SK-N-SH (cell line): ENCODE data around the gene NISCH. TPM values are rescaled to one million over a fixed set of nuclear protein-coding genes. Genes with fewer than 3 reads are reported as not detected.

ENCODE experiments used
- CTCF ChIA-PET: fragments of 300-600, 350-600 bp; formaldehyde crosslinking; extraction: SDS; loops from one replicate; lab custom pipeline; 2021; lab: Yijun Ruan, JAX
- POLR2A ChIA-PET: fragments of 350-600 bp; sonication (Branson Sonifier 250); formaldehyde crosslinking; extraction: SDS; loops from one replicate; lab custom pipeline; 2020; ENCODE audit warnings: antibody characterized with exemption, inconsistent platforms; lab: Yijun Ruan, JAX
- DNase-seq: peaks from one replicate; pipeline ENCODE4 v3.0.0; 2012
- H2AFZ ChIP-seq: fragments of 200-600 bp; sonication (generic); 2 replicates; pipeline ENCODE4 v1.8.1; 2016; ENCODE audit warnings: antibody characterized with exemption, mild to moderate bottlenecking, low read depth
- H3F3A ChIP-seq: fragments of 200-600 bp; sonication (generic); replicated peaks from 2 replicates; pipeline ENCODE3; 2016; ENCODE audit warnings: antibody characterized with exemption, mild to moderate bottlenecking; ENCODE audit not compliant: insufficient read depth
- H3K27ac ChIP-seq, 2 experiments: fragments of 200-500 bp in 1 of 2; fragments of 200-600 bp in 1 of 2; sonication (Bioruptor generic) in 1 of 2; sonication (generic), shearing (Covaris generic) in 1 of 2; 2 replicates each; pipeline versions ENCODE4 v1.5.1 to v1.6.1; 2014 to 2016; ENCODE audit warnings: low read depth in 2 of 2, inconsistent platforms in 1 of 2, low read length in 1 of 2, mild to moderate bottlenecking in 1 of 2, mixed read lengths in 1 of 2
- H3K27me3 ChIP-seq: fragments of 200-600 bp; sonication (generic), shearing (Covaris generic); 2 replicates; pipeline ENCODE4 v1.6.1; 2016; ENCODE audit warnings: mixed run types; ENCODE audit not compliant: insufficient read depth
- H3K36me3 ChIP-seq, 2 experiments: fragments of 200-500 bp in 1 of 2; fragments of 200-600 bp in 1 of 2; sonication (Bioruptor generic) in 1 of 2; sonication (generic) in 1 of 2; replicated peaks in 1 of 2; 2 replicates each; pipeline versions ENCODE3 to v1.5.1; 2014 to 2016; ENCODE audit warnings: low read length in 1 of 2, mild to moderate bottlenecking in 1 of 2; ENCODE audit not compliant: insufficient read depth in 2 of 2, control insufficient read depth in 1 of 2
- H3K4me1 ChIP-seq, 2 experiments: fragments of 200-500 bp in 1 of 2; fragments of 200-600 bp in 1 of 2; sonication (Bioruptor generic) in 1 of 2; sonication (generic), shearing (Covaris generic) in 1 of 2; 2 replicates each; pipeline versions ENCODE4 v1.5.1 to v1.6.1; 2014 to 2016; ENCODE audit warnings: low read depth in 1 of 2, low read length in 1 of 2, mixed run types in 1 of 2; ENCODE audit not compliant: insufficient read depth in 2 of 2, control insufficient read depth in 1 of 2
- H3K4me2 ChIP-seq: fragments of 200-600 bp; sonication (generic), shearing (Covaris generic); 2 replicates; pipeline ENCODE4 v1.6.1; 2017; ENCODE audit warnings: mixed run types
- H3K4me3 ChIP-seq, 2 experiments: fragments of 200-500 bp in 1 of 2; fragments of 200-600 bp in 1 of 2; sonication (Bioruptor generic) in 1 of 2; sonication (generic), shearing (Covaris generic) in 1 of 2; 2 replicates each; pipeline versions ENCODE4 v1.5.1 to v1.8.1; 2014 to 2016; ENCODE audit warnings: low read depth in 2 of 2, inconsistent platforms in 1 of 2, low read length in 1 of 2, mild to moderate bottlenecking in 1 of 2, mixed read lengths in 1 of 2, moderate library complexity in 1 of 2
- H3K79me2 ChIP-seq: fragments of 200-600 bp; sonication (generic); 2 replicates; pipeline ENCODE4 v1.8.1; 2017; ENCODE audit warnings: mild to moderate bottlenecking; ENCODE audit not compliant: insufficient read depth
- H3K9ac ChIP-seq: fragments of 200-600 bp; sonication (generic); 2 replicates; pipeline ENCODE4 v1.6.1; 2017; ENCODE audit warnings: mixed run types
- H3K9me2 ChIP-seq: fragments of 200-600 bp; sonication (generic); 2 replicates; pipeline ENCODE4 v1.6.1; 2017; ENCODE audit warnings: mixed run types
- H3K9me3 ChIP-seq: fragments of 200-600 bp; sonication (generic); 2 replicates; pipeline ENCODE4 v1.6.1; 2017; ENCODE audit warnings: mixed run types, mild to moderate bottlenecking, moderate library complexity
- H4K20me1 ChIP-seq: fragments of 200-600 bp; sonication (generic); 2 replicates; pipeline ENCODE4 v1.6.1; 2017; ENCODE audit warnings: mild to moderate bottlenecking, mixed run types; ENCODE audit not compliant: insufficient read depth
- ELF1 ChIP-seq: IDR thresholded peaks from 2 replicates; pipeline ENCODE4 v1.4.0; 2012
- EZH2phosphoT487 ChIP-seq: fragments of 200-600 bp; sonication (generic); IDR thresholded peaks from 2 replicates; pipeline ENCODE4 v1.6.1; 2017; ENCODE audit warnings: low read depth, mixed run types, mild to moderate bottlenecking, antibody characterized with exemption, moderate library complexity, borderline replicate concordance
- GABPA ChIP-seq: IDR thresholded peaks from 2 replicates; pipeline ENCODE4 v1.4.0; 2012; ENCODE audit warnings: low read depth, mild to moderate bottlenecking
- JUND ChIP-seq: IDR thresholded peaks from 2 replicates; pipeline ENCODE4 v1.4.0; 2012
- MXI1 ChIP-seq: IDR thresholded peaks from 2 replicates; pipeline ENCODE4 v1.6.1; 2012; ENCODE audit warnings: mild to moderate bottlenecking, low read depth, low read length, improper control_type of control experiment
- NFIC ChIP-seq: IDR thresholded peaks from 2 replicates; pipeline ENCODE4 v1.4.0; 2012; ENCODE audit warnings: borderline replicate concordance
- POLR2AphosphoS5 ChIP-seq: IDR thresholded peaks from 2 replicates; pipeline ENCODE4 v1.6.1; 2012; ENCODE audit warnings: low read depth, low read length
- RCOR1 ChIP-seq: fragments of 150-350 bp; IDR thresholded peaks from 2 replicates; pipeline ENCODE4 v1.6.1; 2017; ENCODE audit warnings: antibody characterized with exemption, low read length
- RFX5 ChIP-seq: IDR thresholded peaks from 2 replicates; pipeline ENCODE4 v1.6.1; 2012; ENCODE audit warnings: mild to moderate bottlenecking, improper control_type of control experiment, low read length
- SMC3 ChIP-seq: IDR thresholded peaks from 2 replicates; pipeline ENCODE4 v1.6.1; 2012; ENCODE audit warnings: low read depth, low read length, improper control_type of control experiment
- WGBS: methylation state at CpG from one replicate; pipeline ENCODE4 v1.1.6; 2017; ENCODE audit warnings: low lambda C conversion rate; 5-methylcytosine and 5-hydroxymethylcytosine counted together
- polyA plus RNA-seq, 3 experiments: library from polyadenylated mRNA; depleted of rRNA; stranded (reverse); fragments of >200 nt; gene quantifications; 2 replicates each; pipeline ENCODE4 v1.2.3, GENCODE V29; 2012
- TF ChIP-seq, protein P1 (sequence below): IDR thresholded peaks from 2 replicates; pipeline ENCODE4 v1.4.0; 2012; ENCODE audit warnings: low read depth, borderline replicate concordance
- TF ChIP-seq, protein P2 (sequence below): fragments of 150-350 bp; IDR thresholded peaks from 2 replicates; pipeline ENCODE4 v1.6.1; 2017; ENCODE audit warnings: antibody characterized with exemption, low read length, low read depth, borderline replicate concordance
- TF ChIP-seq, protein P3 (sequence below): IDR thresholded peaks from 2 replicates; pipeline ENCODE4 v1.6.1; 2012; ENCODE audit warnings: mild to moderate bottlenecking, low read depth, low read length, moderate library complexity
- TF ChIP-seq, protein P4 (sequence below): fragments of 200-600 bp; sonication (generic); IDR thresholded peaks from 2 replicates; pipeline ENCODE4 v1.6.1; 2017; ENCODE audit warnings: antibody characterized with exemption, mild to moderate bottlenecking, moderate library complexity

The NISCH gene
- polyA plus RNA-seq, 1 of the 3 experiments (the other 2 are of a cell fraction), result 77.5 TPM

DNA sequence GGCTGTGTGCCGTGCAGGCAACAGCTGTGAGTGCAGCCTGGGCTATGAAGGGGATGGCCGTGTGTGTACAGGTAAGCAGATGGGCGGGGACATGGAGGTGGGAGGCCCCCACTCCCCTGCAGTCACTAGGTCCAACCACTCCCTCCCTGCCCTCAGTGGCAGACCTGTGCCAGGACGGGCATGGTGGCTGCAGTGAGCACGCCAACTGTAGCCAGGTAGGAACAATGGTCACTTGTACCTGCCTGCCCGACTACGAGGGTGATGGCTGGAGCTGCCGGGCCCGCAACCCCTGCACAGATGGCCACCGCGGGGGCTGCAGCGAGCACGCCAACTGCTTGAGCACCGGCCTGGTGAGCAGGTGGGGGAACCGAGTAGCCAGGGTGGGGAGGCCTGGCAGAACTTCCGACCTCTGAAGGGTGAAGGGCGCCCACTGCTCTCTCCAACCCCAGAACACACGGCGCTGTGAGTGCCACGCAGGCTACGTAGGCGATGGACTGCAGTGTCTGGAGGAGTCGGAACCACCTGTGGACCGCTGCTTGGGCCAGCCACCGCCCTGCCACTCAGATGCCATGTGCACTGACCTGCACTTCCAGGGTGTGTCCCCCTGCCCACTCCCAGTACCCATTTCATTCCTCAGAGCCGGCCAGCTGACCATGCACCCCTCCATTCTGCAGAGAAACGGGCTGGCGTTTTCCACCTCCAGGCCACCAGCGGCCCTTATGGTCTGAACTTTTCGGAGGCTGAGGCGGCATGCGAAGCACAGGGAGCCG is 66.7 kb downstream of the NISCH start:
- 94% methylated on average over 11 of the region's 33 CpGs for WGBS
- H3F3A ChIP-seq, result no peaks in the 10 kb centered on the region
- H3K4me1 ChIP-seq, result peaks cover 0 to 28% of the 10 kb centered on the region in 2 experiments; a peak in 1 of 4 replicates
- no peak overlapping the region for H3K4me2 ChIP-seq
- no peaks in the 10 kb centered on the region for H4K20me1 ChIP-seq
- no peaks in the 10 kb centered on the region for H3K27me3 ChIP-seq
- no peaks in the 10 kb centered on the region for H3K9me3 ChIP-seq
- no peak for DNase-seq
- TF ChIP-seq GABPA, result no peak
- TF ChIP-seq, protein P1, sequence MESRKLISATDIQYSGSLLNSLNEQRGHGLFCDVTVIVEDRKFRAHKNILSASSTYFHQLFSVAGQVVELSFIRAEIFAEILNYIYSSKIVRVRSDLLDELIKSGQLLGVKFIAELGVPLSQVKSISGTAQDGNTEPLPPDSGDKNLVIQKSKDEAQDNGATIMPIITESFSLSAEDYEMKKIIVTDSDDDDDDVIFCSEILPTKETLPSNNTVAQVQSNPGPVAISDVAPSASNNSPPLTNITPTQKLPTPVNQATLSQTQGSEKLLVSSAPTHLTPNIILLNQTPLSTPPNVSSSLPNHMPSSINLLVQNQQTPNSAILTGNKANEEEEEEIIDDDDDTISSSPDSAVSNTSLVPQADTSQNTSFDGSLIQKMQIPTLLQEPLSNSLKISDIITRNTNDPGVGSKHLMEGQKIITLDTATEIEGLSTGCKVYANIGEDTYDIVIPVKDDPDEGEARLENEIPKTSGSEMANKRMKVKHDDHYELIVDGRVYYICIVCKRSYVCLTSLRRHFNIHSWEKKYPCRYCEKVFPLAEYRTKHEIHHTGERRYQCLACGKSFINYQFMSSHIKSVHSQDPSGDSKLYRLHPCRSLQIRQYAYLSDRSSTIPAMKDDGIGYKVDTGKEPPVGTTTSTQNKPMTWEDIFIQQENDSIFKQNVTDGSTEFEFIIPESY, result no peak
- no peak for TF ChIP-seq NFIC
- no peak for TF ChIP-seq JUND
- no peak for TF ChIP-seq MXI1
- TF ChIP-seq SMC3, result no peak
- no peak for TF ChIP-seq RCOR1
- TF ChIP-seq ELF1, result no peak
- TF ChIP-seq, protein P2, sequence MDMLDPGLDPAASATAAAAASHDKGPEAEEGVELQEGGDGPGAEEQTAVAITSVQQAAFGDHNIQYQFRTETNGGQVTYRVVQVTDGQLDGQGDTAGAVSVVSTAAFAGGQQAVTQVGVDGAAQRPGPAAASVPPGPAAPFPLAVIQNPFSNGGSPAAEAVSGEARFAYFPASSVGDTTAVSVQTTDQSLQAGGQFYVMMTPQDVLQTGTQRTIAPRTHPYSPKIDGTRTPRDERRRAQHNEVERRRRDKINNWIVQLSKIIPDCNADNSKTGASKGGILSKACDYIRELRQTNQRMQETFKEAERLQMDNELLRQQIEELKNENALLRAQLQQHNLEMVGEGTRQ, result no peak
- no peak overlapping the region for H3K9ac ChIP-seq
- POLR2A ChIA-PET, result no interaction called here
- peaks cover 4 to 28% of the 10 kb centered on the region in 2 experiments for H3K36me3 ChIP-seq
- no peak overlapping the region for H2AFZ ChIP-seq
- H3K9me2 ChIP-seq, result no peaks in the 10 kb centered on the region
- H3K79me2 ChIP-seq, result no peaks in the 10 kb centered on the region
- H3K4me3 ChIP-seq, result no peak overlapping the region
- CTCF ChIA-PET, result interaction anchor here (1.6 kb wide), 1 partner anchor 50 kb away, joined by 7 read pairs; no protein-coding TSS in a partner anchor
- H3K27ac ChIP-seq, result no peak overlapping the region

DNA sequence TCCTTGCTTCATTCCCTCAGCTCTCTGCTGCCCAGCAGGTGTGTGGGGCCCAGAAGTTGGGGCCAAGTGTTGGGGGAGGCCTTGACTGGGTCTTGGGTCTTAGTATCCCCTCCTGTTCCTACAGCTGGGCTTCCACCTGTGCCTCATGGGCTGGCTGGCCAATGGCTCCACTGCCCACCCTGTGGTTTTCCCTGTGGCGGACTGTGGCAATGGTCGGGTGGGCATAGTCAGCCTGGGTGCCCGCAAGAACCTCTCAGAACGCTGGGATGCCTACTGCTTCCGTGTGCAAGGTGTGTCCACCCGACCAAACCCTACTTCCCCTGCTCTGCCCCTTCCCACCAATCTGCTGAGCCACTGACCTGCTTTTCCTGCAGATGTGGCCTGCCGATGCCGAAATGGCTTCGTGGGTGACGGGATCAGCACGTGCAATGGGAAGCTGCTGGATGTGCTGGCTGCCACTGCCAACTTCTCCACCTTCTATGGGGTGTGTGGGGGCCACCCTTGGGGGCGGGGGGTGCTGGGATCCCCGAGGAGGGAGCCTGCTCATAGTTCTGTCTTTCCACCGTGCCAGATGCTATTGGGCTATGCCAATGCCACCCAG is 67.3 kb downstream of the NISCH start:
- 94% methylated on average over 7 of the region's 14 CpGs for WGBS
- Histone ChIP-seq H3K36me3 (peaks cover 9 to 34% of the 10 kb centered on the region in 2 experiments), H3K4me1 (peaks cover 0 to 33% of the 10 kb centered on the region in 2 experiments; a peak in 1 of 4 replicates), H3K27ac (no peak overlapping the region), H3K9me2 (no peaks in the 10 kb centered on the region), H4K20me1 (no peaks in the 10 kb centered on the region), H3K27me3 (no peaks in the 10 kb centered on the region), H3K9ac (no peak overlapping the region), H3F3A (no peaks in the 10 kb centered on the region), H3K79me2 (no peaks in the 10 kb centered on the region), H2AFZ (no peak overlapping the region), H3K4me3 (no peak overlapping the region), H3K4me2 (no peak overlapping the region), H3K9me3 (no peaks in the 10 kb centered on the region)
- no peak for DNase-seq
- POLR2A ChIA-PET, result no interaction called here
- CTCF ChIA-PET, result interaction anchor here (1.6 kb wide), 1 partner anchor 51 kb away, joined by 7 read pairs; no protein-coding TSS in a partner anchor
- TF ChIP-seq, protein P3, sequence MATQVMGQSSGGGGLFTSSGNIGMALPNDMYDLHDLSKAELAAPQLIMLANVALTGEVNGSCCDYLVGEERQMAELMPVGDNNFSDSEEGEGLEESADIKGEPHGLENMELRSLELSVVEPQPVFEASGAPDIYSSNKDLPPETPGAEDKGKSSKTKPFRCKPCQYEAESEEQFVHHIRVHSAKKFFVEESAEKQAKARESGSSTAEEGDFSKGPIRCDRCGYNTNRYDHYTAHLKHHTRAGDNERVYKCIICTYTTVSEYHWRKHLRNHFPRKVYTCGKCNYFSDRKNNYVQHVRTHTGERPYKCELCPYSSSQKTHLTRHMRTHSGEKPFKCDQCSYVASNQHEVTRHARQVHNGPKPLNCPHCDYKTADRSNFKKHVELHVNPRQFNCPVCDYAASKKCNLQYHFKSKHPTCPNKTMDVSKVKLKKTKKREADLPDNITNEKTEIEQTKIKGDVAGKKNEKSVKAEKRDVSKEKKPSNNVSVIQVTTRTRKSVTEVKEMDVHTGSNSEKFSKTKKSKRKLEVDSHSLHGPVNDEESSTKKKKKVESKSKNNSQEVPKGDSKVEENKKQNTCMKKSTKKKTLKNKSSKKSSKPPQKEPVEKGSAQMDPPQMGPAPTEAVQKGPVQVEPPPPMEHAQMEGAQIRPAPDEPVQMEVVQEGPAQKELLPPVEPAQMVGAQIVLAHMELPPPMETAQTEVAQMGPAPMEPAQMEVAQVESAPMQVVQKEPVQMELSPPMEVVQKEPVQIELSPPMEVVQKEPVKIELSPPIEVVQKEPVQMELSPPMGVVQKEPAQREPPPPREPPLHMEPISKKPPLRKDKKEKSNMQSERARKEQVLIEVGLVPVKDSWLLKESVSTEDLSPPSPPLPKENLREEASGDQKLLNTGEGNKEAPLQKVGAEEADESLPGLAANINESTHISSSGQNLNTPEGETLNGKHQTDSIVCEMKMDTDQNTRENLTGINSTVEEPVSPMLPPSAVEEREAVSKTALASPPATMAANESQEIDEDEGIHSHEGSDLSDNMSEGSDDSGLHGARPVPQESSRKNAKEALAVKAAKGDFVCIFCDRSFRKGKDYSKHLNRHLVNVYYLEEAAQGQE, result no peak
- TF ChIP-seq, protein P4, sequence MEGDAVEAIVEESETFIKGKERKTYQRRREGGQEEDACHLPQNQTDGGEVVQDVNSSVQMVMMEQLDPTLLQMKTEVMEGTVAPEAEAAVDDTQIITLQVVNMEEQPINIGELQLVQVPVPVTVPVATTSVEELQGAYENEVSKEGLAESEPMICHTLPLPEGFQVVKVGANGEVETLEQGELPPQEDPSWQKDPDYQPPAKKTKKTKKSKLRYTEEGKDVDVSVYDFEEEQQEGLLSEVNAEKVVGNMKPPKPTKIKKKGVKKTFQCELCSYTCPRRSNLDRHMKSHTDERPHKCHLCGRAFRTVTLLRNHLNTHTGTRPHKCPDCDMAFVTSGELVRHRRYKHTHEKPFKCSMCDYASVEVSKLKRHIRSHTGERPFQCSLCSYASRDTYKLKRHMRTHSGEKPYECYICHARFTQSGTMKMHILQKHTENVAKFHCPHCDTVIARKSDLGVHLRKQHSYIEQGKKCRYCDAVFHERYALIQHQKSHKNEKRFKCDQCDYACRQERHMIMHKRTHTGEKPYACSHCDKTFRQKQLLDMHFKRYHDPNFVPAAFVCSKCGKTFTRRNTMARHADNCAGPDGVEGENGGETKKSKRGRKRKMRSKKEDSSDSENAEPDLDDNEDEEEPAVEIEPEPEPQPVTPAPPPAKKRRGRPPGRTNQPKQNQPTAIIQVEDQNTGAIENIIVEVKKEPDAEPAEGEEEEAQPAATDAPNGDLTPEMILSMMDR, result no peak
- TF ChIP-seq NFIC, result no peak
- TF ChIP-seq EZH2phosphoT487, result no peak
- TF ChIP-seq RFX5, result no peak
- no peak for TF ChIP-seq POLR2AphosphoS5
- TF ChIP-seq, protein P1, result no peak
- no peak for TF ChIP-seq ELF1
